ENCODE data around the gene EDA.
A peak's percentile ranks its signal among the peaks of the same experiment; 100 is the strongest.

EDA gene

DNA sequence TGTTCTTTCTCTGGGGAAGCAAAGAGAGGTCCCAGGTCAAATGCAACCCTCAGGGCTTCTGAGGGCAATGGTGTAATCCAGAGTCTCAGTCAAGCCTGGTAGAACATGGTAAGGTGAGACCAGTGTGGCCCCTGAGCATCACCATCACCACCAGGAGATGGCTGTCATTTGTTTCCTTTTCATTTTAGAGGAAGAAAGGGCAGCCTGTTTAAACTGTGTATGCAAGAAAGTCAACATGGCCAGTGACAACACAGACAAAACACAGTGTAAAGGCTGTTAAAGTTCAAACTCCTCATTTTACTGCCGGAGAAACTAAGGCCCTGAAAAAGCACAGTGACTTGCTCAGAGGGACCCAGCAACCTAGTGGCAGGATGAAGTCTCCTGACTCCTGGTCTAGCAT lies 2.0 kb upstream of the EDA start:
- no peak overlapping the region for H3K4me3 ChIP-seq (ENCODE audit: low read length)
- TF ChIP-seq, protein P1, sequence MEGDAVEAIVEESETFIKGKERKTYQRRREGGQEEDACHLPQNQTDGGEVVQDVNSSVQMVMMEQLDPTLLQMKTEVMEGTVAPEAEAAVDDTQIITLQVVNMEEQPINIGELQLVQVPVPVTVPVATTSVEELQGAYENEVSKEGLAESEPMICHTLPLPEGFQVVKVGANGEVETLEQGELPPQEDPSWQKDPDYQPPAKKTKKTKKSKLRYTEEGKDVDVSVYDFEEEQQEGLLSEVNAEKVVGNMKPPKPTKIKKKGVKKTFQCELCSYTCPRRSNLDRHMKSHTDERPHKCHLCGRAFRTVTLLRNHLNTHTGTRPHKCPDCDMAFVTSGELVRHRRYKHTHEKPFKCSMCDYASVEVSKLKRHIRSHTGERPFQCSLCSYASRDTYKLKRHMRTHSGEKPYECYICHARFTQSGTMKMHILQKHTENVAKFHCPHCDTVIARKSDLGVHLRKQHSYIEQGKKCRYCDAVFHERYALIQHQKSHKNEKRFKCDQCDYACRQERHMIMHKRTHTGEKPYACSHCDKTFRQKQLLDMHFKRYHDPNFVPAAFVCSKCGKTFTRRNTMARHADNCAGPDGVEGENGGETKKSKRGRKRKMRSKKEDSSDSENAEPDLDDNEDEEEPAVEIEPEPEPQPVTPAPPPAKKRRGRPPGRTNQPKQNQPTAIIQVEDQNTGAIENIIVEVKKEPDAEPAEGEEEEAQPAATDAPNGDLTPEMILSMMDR (IDR thresholded peaks at IDR 0.05; ENCODE audit: insufficient read depth, low read depth, low read length, missing control alignments): no peak
- DNase-seq (ENCODE audit: low read depth): no peak

DNA sequence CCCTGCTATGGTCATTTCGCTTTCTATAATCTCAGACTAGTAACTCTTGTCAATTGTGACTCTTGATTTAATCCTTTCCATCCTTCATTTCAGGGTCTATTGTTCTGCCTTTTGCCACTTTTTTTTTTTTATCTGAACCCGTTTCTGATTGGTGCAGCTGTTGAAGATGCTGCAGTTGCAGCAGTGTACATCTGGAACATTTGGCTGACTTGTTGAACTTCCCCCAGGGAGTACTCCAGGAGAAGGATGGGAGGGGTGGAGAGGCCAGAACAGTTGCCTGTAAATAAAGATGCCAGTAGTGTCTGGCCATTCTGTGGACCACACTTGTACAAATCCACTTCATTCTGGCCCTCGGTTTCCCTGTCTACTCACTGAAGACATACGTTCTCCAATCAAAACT lies 1.0 kb upstream of the EDA start:
- TF ChIP-seq, protein P1 (IDR thresholded peaks at IDR 0.05; ENCODE audit: insufficient read depth, low read depth, low read length, missing control alignments): no peak
- no peak for DNase-seq (ENCODE audit: low read depth)
- no peak overlapping the region for H3K4me3 ChIP-seq (ENCODE audit: low read length)

DNA sequence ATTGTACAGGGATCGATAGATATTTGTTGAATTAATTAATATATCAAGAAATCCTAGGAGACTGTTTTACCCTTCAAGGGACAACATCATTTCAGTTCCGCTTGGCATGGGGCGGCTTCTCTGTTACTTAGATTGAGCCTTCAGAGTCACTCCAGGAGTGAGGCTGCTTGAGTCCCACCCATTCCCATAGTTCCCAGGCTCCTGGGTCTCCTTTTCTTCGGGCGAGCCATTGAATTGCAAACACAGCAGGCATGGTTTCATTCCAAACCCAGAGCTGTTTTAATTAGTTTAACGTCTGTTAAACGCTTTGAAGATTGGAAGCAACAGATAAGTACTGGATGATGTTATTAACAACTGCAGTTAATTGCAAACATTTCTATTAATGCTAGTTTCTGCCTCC lies 571 bp upstream of the EDA start:
- TF ChIP-seq, protein P1 (IDR thresholded peaks at IDR 0.05; ENCODE audit: insufficient read depth, low read depth, low read length, missing control alignments): no peak
- no peak overlapping the region for H3K4me3 ChIP-seq (ENCODE audit: low read length)
- DNase-seq (ENCODE audit: low read depth): no peak

DNA sequence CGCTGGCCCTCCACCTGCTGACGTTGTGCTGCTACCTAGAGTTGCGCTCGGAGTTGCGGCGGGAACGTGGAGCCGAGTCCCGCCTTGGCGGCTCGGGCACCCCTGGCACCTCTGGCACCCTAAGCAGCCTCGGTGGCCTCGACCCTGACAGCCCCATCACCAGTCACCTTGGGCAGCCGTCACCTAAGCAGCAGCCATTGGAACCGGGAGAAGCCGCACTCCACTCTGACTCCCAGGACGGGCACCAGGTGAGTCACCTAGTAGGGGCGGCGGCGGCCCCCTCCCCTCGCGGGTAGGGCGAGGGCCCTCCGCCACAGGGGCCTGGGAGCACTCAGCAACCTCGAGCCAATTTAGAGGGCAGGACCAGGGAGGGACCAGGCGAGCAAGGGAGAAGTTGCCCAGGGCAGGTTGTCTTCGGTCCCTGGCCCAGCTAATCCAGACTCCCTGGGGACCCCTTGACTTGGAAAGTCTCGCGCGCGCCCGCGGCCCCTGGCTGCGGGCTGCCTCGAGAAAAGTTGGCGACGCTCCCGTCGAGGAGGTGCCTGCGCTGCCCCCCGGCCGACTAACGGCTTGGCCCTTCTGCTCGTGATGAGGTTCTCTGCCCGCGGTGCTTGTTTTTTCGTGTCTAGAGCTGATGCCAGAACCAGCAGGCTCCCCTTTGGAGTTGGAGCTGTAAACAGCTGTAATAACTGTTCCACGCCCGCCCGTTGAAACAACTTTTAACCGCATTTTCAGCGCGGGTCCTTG lies 717 bp downstream of the EDA start:
- TF ChIP-seq, protein P1 (IDR thresholded peaks at IDR 0.05; ENCODE audit: insufficient read depth, low read depth, low read length, missing control alignments): no peak
- peak; percentile 0 for DNase-seq (ENCODE audit: low read depth)
- peak overlapping the region; percentile 40 for H3K4me3 ChIP-seq (ENCODE audit: low read length)

DNA sequence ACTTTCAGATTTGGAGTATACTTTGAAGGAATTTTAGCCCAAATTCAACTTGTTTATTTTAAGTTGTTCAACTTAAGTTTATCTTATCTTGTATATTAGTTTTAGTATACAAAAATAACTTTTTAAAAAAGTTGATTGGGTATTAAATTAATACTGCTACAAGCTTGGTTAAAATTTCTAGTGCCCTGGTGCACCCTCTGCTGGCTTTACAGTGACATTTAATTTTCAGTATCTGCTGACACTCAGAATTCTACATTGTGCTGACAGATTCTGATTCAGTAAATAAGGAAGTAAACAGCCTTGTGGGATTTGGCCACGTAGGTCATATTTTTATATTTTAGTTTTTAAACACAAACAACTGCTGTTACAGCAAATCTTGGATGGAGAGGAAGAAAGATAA lies 2.9 kb downstream of the EDA start:
- H3K4me3 ChIP-seq (ENCODE audit: low read length): no peak overlapping the region
- peak; percentile 37 for DNase-seq (ENCODE audit: low read depth)
- TF ChIP-seq, protein P1 (IDR thresholded peaks at IDR 0.05; ENCODE audit: insufficient read depth, low read depth, low read length, missing control alignments): peak; percentile 47

DNA sequence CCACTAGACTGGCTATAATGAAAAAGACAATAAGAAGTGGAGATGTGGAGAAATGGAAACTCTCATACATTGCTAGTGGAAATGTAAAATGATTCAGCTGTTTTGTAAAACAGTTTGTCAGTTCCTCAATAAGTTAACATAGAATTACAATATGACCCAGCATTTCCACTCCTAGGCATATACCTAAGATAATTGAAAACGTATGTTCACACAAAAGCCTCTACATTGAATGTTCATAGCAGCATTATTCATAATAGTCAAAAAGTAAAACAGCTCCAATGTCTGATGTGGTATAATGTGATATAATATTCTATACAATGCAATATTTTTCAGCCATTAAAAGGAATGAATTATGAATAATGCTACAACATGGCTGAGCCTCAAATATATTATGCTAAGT lies 10.2 kb downstream of the EDA start:
- TF ChIP-seq, protein P1 (IDR thresholded peaks at IDR 0.05; ENCODE audit: insufficient read depth, low read depth, low read length, missing control alignments): no peak
- DNase-seq (ENCODE audit: low read depth): no peak
- no peak overlapping the region for H3K4me3 ChIP-seq (ENCODE audit: low read length)

DNA sequence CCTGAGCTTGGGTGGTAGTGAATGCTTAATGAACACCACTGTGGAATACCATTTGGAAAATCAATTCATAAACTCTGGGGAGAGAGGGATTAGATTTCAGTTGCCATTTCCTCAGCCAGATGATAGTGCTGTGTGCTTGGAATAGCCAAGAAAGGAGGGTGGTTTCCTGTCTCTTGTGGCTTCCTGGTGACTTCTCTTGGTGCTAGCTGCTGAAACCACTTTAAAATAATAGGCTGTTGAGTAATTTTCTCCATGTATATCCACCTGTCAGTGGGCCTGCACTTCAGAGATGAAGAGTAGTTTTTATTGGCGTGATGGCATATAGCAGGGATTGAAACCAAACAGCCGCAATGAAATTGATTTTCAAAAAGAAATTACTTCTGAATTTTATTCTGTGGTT lies 11.8 kb downstream of the EDA start:
- DNase-seq (ENCODE audit: low read depth): no peak
- TF ChIP-seq, protein P1 (IDR thresholded peaks at IDR 0.05; ENCODE audit: insufficient read depth, low read depth, low read length, missing control alignments): no peak
- no peak overlapping the region for H3K4me3 ChIP-seq (ENCODE audit: low read length)
